GM19023 (cell line): Measurements from ENCODE around the gene PRSS56.

Experiments used
- ATAC-seq: cut with Tn5 transposase; IDR thresholded peaks from one replicate; pipeline ENCODE4 v1.9.1; 2021; ENCODE audit warnings: mild to moderate bottlenecking, moderate library complexity; ENCODE audit not compliant: unreplicated experiment

Gene PRSS56

GRCh38 chr2:232486558-232487384 lies 33.4 kb upstream of the PRSS56 start:
- ATAC-seq = no peak

- no peak for ATAC-seq
These were observed 32.6 kb upstream of the PRSS56 start, which contains the start of gene ECEL1 for GRCh38 chr2:232487385-232488096. ECEL1 (minus strand) TSS chr2:232487834; CDS start chr2:232486653, 1,181 bp downstream.

GRCh38 chr2:232488097-232488711 lies 32.0 kb upstream of the PRSS56 start:
- ATAC-seq = no peak

GRCh38 chr2:232488721-232489300 lies 31.4 kb upstream of the PRSS56 start:
- ATAC-seq = no peak

- no peak for ATAC-seq
These were observed 30.5 kb upstream of the PRSS56 start for GRCh38 chr2:232489516-232490220.

GRCh38 chr2:232490221-232491138 lies 29.7 kb upstream of the PRSS56 start:
- no peak for ATAC-seq

- ATAC-seq = no peak
These were observed 28.9 kb upstream of the PRSS56 start for GRCh38 chr2:232491139-232491780.

GRCh38 chr2:232492236-232492848 lies 27.8 kb upstream of the PRSS56 start:
- ATAC-seq = no peak

- ATAC-seq = no peak
These were observed 27.1 kb upstream of the PRSS56 start for GRCh38 chr2:232492963-232493700.

- ATAC-seq = no peak
These were observed 26.3 kb upstream of the PRSS56 start for GRCh38 chr2:232493701-232494474.

GRCh38 chr2:232494542-232494941 lies 25.6 kb upstream of the PRSS56 start:
- no peak for ATAC-seq

GRCh38 chr2:232495292-232495691 lies 24.9 kb upstream of the PRSS56 start:
- no peak for ATAC-seq

GRCh38 chr2:232496501-232497270 lies 23.5 kb upstream of the PRSS56 start:
- ATAC-seq = no peak

GRCh38 chr2:232497348-232497747 lies 22.8 kb upstream of the PRSS56 start:
- ATAC-seq = no peak

- no peak for ATAC-seq
These were observed 21.7 kb upstream of the PRSS56 start for GRCh38 chr2:232498452-232498851.

GRCh38 chr2:232501331-232501771 lies 18.8 kb upstream of the PRSS56 start:
- no peak for ATAC-seq
